ENCODE data around the gene COMMD3. TPM values are rescaled to one million over a fixed set of nuclear protein-coding genes. Genes with fewer than 3 reads are reported as not detected.
A peak's percentile ranks its signal among the peaks of the same experiment; 100 is the strongest.

Gene COMMD3
- total and polyA plus RNA-seq, 2 of the 8 experiments (the other 6 are each of a cell fraction or from before 2014, with no cell fraction given), result 2.3 to 2.7 TPM

DNA sequence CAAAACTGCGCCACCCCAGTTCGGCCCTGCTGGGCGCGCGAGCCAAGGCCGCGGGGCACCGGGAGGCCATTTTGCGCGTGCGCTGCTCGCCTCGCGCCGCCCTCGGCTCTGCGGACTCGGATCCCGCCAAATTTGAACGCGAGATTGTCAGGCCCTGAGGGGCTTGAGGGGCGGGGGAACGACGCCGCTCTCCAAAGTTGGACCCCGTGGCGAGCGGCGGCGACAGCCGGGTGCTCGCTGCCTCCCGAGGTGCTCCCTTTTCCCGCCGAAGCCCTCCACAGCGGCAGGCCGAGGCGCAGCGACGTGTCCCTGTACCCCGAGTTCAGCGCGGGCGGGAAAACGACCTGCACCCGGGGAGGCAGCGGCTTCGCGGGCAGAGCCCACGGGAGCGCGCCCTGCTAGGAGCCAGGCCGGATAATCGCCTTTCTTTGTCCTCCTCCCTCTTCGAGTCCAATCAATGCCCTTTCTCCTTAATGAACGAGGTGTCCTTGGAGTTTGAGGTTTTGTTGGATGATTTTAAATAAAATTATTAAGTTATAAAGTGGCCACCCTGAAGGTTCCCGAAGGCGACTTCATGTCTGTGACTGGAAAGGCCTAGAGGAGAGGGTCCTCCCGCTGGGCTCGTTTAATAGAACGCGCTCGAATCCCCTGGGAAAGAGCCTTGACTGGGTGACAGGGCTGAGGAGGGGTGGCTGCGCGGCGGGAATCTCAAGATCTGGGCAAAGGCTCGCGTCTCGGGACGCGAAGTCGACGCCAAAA, 18.4 kb downstream of the COMMD3 start:
- Histone ChIP-seq H4K20me1 (replicated peaks in 1 of 2; ENCODE audit: control insufficient read depth in 1 of 2, insufficient read depth in 2 of 2, low read length in 2 of 2) (peaks cover 0 to 5% of the 10 kb centered on the region in 2 experiments), H4K8ac (ENCODE audit: extremely low read depth, insufficient read depth, low read length) (peak overlapping the region; percentile 83; the same call in 1 of the 2 replicates), H2BK15ac (ENCODE audit: low read length) (no peak overlapping the region; the same call in 1 of the 2 replicates), H4K5ac (ENCODE audit: insufficient read length, low read depth, low read length) (no peak overlapping the region), H2BK20ac (ENCODE audit: low read length) (0 out of 2 replicates have a peak overlapping the region, but pooled peaks have one; percentile 65), H3K4me3 (ENCODE audit: extremely low read depth in 1 of 4, insufficient read depth in 2 of 4, low read depth in 3 of 4, low read length in 4 of 4) (peak overlapping the region; percentile 34 to 57 (median 48)), H3K36me3 (ENCODE audit: control insufficient read depth in 2 of 4, insufficient read depth in 4 of 4, low read length in 3 of 4) (peaks cover 0 to 3% (median 0%) of the 10 kb centered on the region in 4 experiments; a peak in 2 of 8 replicates), H3K23ac (ENCODE audit: insufficient read length) (no peak overlapping the region), H3K27me3 (replicated peaks in 1 of 4; ENCODE audit: control insufficient read depth in 3 of 4, extremely low read depth in 1 of 4, insufficient read depth in 3 of 4, low read length in 3 of 4) (peaks cover 64 to 85% (median 75%) of the 10 kb centered on the region in 4 experiments), H3K23me2 (ENCODE audit: low read depth, low read length) (peaks cover 9% of the 10 kb centered on the region; the same call in 1 of the 2 replicates), H4K91ac (replicated peaks; ENCODE audit: insufficient read length, low read length) (peak overlapping the region; percentile 71), H3K4me2 (ENCODE audit: insufficient read depth in 1 of 2, low read depth in 2 of 2, low read length in 2 of 2) (peak overlapping the region; percentile 77 to 95), H2BK12ac (ENCODE audit: low read depth, low read length) (0 out of 2 replicates have a peak overlapping the region, but pooled peaks have one; percentile 84), H3K4ac (replicated peaks; ENCODE audit: insufficient read length, low read depth, low read length) (no peak overlapping the region), H2BK5ac (ENCODE audit: low read depth, low read length) (no peak overlapping the region; the same call in 1 of the 2 replicates), H3K14ac (ENCODE audit: insufficient read length) (no peak overlapping the region), H3K79me2 (ENCODE audit: control insufficient read depth in 1 of 2, insufficient read depth in 2 of 2, low read length in 2 of 2) (no peaks in the 10 kb centered on the region), H3K79me1 (ENCODE audit: low read depth, low read length) (no peaks in the 10 kb centered on the region), H3K56ac (replicated peaks; ENCODE audit: insufficient read length, low read depth, low read length) (no peak overlapping the region), H3K9me3 (ENCODE audit: insufficient read depth in 2 of 2, low read depth in 1 of 2, low read length in 1 of 2) (no peaks in the 10 kb centered on the region; a peak in 1 of 4 replicates), H2BK120ac (replicated peaks; ENCODE audit: low read depth, low read length) (no peak overlapping the region), H2AK5ac (ENCODE audit: low read depth, low read length) (no peak overlapping the region), H3K9ac (replicated peaks in 1 of 4; ENCODE audit: extremely low read depth in 1 of 4, low read depth in 3 of 4, low read length in 3 of 4) (no peak overlapping the region; a peak in 3 of 7 replicates), H3K18ac (ENCODE audit: extremely low read depth, low read length) (peak overlapping the region; percentile 65; the same call in 1 of the 2 replicates), H3K27ac (ENCODE audit: low read depth, low read length) (no peak overlapping the region), H2AFZ (ENCODE audit: low read length) (peak overlapping the region; percentile 83; the same call in 1 of the 2 replicates), H3K4me1 (replicated peaks in 1 of 4; ENCODE audit: control insufficient read depth in 3 of 4, insufficient read depth in 4 of 4, low read length in 3 of 4) (peaks cover 0 to 19% (median 9%) of the 10 kb centered on the region in 4 experiments; a peak in 6 of 7 replicates)
- ChIA-PET CTCF (ENCODE audit: partially characterized antibody) (interaction anchor here (1.2 kb wide), 1 partner anchor 19 kb away, joined by 3 read pairs; the partner anchor contains the start of gene COMMD3), POLR2A (ENCODE audit: partially characterized antibody) (interaction anchor here (0.7 to 1.8 kb wide), 3 partner anchors 8 to 19 kb away, joined by 3 to 5 read pairs (median 4); partner anchors contain the start of gene COMMD3)
- no peak for FAIRE-seq
- peak in 1 of 2 experiments; percentile 88 for DNase-seq (ENCODE audit: low read depth in 1 of 2, low spot score in 2 of 2)
- WGBS, 2 experiments (ENCODE audit: extremely low coverage in 1 of 2, insufficient coverage in 1 of 2, insufficient read length in 1 of 2, insufficient replicate concordance in 2 of 2, low coverage in 1 of 2, low lambda C conversion rate in 2 of 2, missing lambda C conversion rate in 1 of 2), result 5% methylated on average over 61 of the region's 73 CpGs; no CpG with 5 or more reads in 1 of the 2 experiments
- no peak for TF ChIP-seq TEAD4 (IDR thresholded peaks at IDR 0.05; ENCODE audit: low read depth, low read length)
- TF ChIP-seq SUZ12 (IDR thresholded peaks at IDR 0.05; ENCODE audit: low read length), result no peak
- TF ChIP-seq, protein P1, sequence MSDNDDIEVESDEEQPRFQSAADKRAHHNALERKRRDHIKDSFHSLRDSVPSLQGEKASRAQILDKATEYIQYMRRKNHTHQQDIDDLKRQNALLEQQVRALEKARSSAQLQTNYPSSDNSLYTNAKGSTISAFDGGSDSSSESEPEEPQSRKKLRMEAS (IDR thresholded peaks at IDR 0.05), result peak; percentile 99
- no peak for TF ChIP-seq POLR2AphosphoS5 (IDR thresholded peaks at IDR 0.05; ENCODE audit: low read depth, low read length)
- TF ChIP-seq JUND (IDR thresholded peaks at IDR 0.05; ENCODE audit: low read length), result no peak
- peak; percentile 29; the same call in 1 of the 2 replicates for TF ChIP-seq PHF8 (conservative IDR thresholded peaks at IDR 0.05; ENCODE audit: low read depth, low read length)
- peak; percentile 97 for TF ChIP-seq YY1 (IDR thresholded peaks at IDR 0.05; ENCODE audit: low read depth, low read length)
- TF ChIP-seq CHD2 (IDR thresholded peaks at IDR 0.05; ENCODE audit: low read length), result peak; percentile 69
- TF ChIP-seq SIX5 (IDR thresholded peaks at IDR 0.05; ENCODE audit: low read depth, low read length), result no peak
- no peak for TF ChIP-seq SIRT6 (IDR thresholded peaks at IDR 0.05; ENCODE audit: low read length)
- no peak for TF ChIP-seq CBX5 (IDR thresholded peaks at IDR 0.05; ENCODE audit: low read depth, low read length)
- peak; percentile 13 for TF ChIP-seq ASH2L (IDR thresholded peaks at IDR 0.05; ENCODE audit: low read length)

Measured in H1 (cell line).